ENCODE measurements around the gene AFF4. TPM values are rescaled to one million over a fixed set of nuclear protein-coding genes. Genes with fewer than 3 reads are reported as not detected.
"Not testable (repeated sequence)": the region's sequence is repeated elsewhere in the genome, so short reads cannot be mapped to it uniquely, and the experiment has no call there.

Gene AFF4, protein sequence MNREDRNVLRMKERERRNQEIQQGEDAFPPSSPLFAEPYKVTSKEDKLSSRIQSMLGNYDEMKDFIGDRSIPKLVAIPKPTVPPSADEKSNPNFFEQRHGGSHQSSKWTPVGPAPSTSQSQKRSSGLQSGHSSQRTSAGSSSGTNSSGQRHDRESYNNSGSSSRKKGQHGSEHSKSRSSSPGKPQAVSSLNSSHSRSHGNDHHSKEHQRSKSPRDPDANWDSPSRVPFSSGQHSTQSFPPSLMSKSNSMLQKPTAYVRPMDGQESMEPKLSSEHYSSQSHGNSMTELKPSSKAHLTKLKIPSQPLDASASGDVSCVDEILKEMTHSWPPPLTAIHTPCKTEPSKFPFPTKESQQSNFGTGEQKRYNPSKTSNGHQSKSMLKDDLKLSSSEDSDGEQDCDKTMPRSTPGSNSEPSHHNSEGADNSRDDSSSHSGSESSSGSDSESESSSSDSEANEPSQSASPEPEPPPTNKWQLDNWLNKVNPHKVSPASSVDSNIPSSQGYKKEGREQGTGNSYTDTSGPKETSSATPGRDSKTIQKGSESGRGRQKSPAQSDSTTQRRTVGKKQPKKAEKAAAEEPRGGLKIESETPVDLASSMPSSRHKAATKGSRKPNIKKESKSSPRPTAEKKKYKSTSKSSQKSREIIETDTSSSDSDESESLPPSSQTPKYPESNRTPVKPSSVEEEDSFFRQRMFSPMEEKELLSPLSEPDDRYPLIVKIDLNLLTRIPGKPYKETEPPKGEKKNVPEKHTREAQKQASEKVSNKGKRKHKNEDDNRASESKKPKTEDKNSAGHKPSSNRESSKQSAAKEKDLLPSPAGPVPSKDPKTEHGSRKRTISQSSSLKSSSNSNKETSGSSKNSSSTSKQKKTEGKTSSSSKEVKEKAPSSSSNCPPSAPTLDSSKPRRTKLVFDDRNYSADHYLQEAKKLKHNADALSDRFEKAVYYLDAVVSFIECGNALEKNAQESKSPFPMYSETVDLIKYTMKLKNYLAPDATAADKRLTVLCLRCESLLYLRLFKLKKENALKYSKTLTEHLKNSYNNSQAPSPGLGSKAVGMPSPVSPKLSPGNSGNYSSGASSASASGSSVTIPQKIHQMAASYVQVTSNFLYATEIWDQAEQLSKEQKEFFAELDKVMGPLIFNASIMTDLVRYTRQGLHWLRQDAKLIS
- 54.0 and 60.6 TPM in 2 replicates for polyA plus RNA-seq
- 158 and 199 TPM in 2 replicates for polyA minus RNA-seq

- peaks cover 47% of the 10 kb centered on the region for H3K79me2 ChIP-seq (replicated peaks; ENCODE audit: insufficient read depth, low read length)
- peak within 1 kb of the TSS; percentile 83 for H2AFZ ChIP-seq (ENCODE audit: low read depth, low read length)
Measured at GRCh38 chr5:132963171-132964104, at the start of gene AFF4. Gene AFF4, minus strand, starts transcription at chr5:132963634. Its CDS starts 26,445 bp downstream, at chr5:132937189.

DNA sequence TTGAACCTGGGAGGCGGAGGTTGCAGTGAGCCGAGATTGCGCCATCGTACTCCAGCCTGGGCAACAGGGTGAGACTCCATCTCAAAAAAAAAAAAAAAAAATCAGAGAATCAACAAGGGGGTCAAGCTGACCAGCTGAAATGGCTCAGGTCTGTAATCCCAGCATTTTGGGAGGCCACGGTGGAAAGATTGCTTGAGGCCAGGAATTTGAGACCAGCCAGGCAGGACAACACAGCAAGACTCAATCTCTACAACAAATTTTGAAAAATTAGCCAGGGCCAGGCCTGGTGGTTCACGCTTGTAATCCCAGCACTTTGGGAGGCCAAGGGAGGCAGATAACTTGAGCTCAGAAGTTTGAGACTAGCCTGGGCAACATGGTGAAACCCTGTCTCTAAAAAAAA is 45.0 kb upstream of the AFF4 start:
- not testable (repeated sequence) for H3K27me3 ChIP-seq (ENCODE audit: insufficient read depth, low read depth, low read length); H3K9me2 ChIP-seq (ENCODE audit: insufficient read depth, low read length); H3K9ac ChIP-seq (ENCODE audit: low read length); H3K4me3 ChIP-seq (ENCODE audit: low read length); H4K20me1 ChIP-seq (ENCODE audit: insufficient read depth); H3K9me3 ChIP-seq (ENCODE audit: low read length); H2AFZ ChIP-seq (ENCODE audit: low read depth, low read length); H3K27ac ChIP-seq (ENCODE audit: low read length); H3K79me2 ChIP-seq (replicated peaks; ENCODE audit: insufficient read depth, low read length); H3K36me3 ChIP-seq (ENCODE audit: insufficient read depth, low read length); H3F3A ChIP-seq (ENCODE audit: insufficient read depth, low read length, poor library complexity, severe bottlenecking); H3K4me2 ChIP-seq (ENCODE audit: low read length)

More at GRCh38 chr5:132963171-132964104, at the start of gene AFF4:
- Histone ChIP-seq H3K9ac (ENCODE audit: low read length) (peak within 1 kb of the TSS; percentile 98), H3K9me2 (ENCODE audit: insufficient read depth, low read length) (no peaks in the 10 kb centered on the region), H3K27me3 (ENCODE audit: insufficient read depth, low read depth, low read length) (no peaks in the 10 kb centered on the region), H3K9me3 (ENCODE audit: low read length) (no peaks in the 10 kb centered on the region), H3K4me2 (ENCODE audit: low read length) (peak within 1 kb of the TSS; percentile 91), H3K4me3 (ENCODE audit: low read length) (peak within 1 kb of the TSS; percentile 87), H3K36me3 (ENCODE audit: insufficient read depth, low read length) (no peaks in the 10 kb centered on the region), H4K20me1 (ENCODE audit: insufficient read depth) (no peaks in the 10 kb centered on the region), H3F3A (ENCODE audit: insufficient read depth, low read length, poor library complexity, severe bottlenecking) (no peaks in the 10 kb centered on the region), H3K27ac (ENCODE audit: low read length) (peak within 1 kb of the TSS; percentile 95)
- TF ChIP-seq, protein P1, sequence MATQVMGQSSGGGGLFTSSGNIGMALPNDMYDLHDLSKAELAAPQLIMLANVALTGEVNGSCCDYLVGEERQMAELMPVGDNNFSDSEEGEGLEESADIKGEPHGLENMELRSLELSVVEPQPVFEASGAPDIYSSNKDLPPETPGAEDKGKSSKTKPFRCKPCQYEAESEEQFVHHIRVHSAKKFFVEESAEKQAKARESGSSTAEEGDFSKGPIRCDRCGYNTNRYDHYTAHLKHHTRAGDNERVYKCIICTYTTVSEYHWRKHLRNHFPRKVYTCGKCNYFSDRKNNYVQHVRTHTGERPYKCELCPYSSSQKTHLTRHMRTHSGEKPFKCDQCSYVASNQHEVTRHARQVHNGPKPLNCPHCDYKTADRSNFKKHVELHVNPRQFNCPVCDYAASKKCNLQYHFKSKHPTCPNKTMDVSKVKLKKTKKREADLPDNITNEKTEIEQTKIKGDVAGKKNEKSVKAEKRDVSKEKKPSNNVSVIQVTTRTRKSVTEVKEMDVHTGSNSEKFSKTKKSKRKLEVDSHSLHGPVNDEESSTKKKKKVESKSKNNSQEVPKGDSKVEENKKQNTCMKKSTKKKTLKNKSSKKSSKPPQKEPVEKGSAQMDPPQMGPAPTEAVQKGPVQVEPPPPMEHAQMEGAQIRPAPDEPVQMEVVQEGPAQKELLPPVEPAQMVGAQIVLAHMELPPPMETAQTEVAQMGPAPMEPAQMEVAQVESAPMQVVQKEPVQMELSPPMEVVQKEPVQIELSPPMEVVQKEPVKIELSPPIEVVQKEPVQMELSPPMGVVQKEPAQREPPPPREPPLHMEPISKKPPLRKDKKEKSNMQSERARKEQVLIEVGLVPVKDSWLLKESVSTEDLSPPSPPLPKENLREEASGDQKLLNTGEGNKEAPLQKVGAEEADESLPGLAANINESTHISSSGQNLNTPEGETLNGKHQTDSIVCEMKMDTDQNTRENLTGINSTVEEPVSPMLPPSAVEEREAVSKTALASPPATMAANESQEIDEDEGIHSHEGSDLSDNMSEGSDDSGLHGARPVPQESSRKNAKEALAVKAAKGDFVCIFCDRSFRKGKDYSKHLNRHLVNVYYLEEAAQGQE (IDR thresholded peaks at IDR 0.05; ENCODE audit: borderline replicate concordance): peak; percentile 83
- TF ChIP-seq RAD21 (conservative IDR thresholded peaks at IDR 0.05): peak; percentile 26
- TF ChIP-seq SMC3 (conservative IDR thresholded peaks at IDR 0.05; ENCODE audit: poor library complexity): peak; percentile 22
- peak; percentile 91 for TF ChIP-seq TAF1 (IDR thresholded peaks at IDR 0.05; ENCODE audit: low read depth)
- TF ChIP-seq EZH2 (IDR thresholded peaks at IDR 0.05; ENCODE audit: borderline replicate concordance, insufficient read depth, low read length, poor library complexity, severe bottlenecking): no peak
- no peak for TF ChIP-seq CTCF (IDR thresholded peaks at IDR 0.05; ENCODE audit: poor library complexity, severe bottlenecking)
- peak; percentile 71 for TF ChIP-seq MXI1 (conservative IDR thresholded peaks at IDR 0.05; ENCODE audit: poor library complexity, severe bottlenecking)
- peak; percentile 72 for TF ChIP-seq EP300 (conservative IDR thresholded peaks at IDR 0.05; ENCODE audit: poor library complexity, severe bottlenecking)
- TF ChIP-seq POLR2AphosphoS5 (IDR thresholded peaks at IDR 0.05): peak; percentile 99

Measured in neural cell (in vitro differentiated cells).